Germinal center (tissue), 1 donor: Measurements from ENCODE around the gene THRSP.
"Not testable (repeated sequence)": the region's sequence is repeated elsewhere in the genome, so short reads cannot be mapped to it uniquely, and the experiment has no call there.

Source experiments
- DNase-seq: peaks from one replicate; pipeline ENCODE4 v3.0.0; 2012; ENCODE audit warnings: mixed read lengths, low spot score

Gene THRSP

DNA sequence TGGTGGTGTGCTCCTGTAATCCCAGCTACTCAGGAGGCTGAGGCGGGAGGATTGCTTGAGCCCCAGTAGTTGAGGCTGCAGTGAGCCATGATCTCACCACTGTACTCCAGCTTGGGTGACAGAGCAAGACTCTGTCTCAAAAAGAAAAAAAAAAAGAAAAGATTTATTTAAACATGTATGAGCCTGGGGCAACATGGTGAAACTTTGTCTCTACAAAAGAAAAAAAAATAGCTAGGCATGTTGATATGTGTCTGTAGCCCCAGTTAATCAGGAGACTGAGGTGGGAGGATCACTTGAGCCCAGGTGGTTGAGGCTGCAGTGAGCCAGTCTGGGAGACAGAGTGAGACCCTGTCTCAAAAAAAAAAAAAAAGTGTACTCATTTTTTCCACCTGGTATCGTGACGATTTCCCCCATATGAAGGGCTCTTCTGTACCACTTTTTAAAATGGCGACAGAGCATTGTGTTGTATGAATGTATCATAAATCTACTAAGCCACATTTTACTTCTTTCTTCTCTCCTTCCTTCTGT is 24.2 kb upstream of the THRSP start:
- no peak for DNase-seq

DNA sequence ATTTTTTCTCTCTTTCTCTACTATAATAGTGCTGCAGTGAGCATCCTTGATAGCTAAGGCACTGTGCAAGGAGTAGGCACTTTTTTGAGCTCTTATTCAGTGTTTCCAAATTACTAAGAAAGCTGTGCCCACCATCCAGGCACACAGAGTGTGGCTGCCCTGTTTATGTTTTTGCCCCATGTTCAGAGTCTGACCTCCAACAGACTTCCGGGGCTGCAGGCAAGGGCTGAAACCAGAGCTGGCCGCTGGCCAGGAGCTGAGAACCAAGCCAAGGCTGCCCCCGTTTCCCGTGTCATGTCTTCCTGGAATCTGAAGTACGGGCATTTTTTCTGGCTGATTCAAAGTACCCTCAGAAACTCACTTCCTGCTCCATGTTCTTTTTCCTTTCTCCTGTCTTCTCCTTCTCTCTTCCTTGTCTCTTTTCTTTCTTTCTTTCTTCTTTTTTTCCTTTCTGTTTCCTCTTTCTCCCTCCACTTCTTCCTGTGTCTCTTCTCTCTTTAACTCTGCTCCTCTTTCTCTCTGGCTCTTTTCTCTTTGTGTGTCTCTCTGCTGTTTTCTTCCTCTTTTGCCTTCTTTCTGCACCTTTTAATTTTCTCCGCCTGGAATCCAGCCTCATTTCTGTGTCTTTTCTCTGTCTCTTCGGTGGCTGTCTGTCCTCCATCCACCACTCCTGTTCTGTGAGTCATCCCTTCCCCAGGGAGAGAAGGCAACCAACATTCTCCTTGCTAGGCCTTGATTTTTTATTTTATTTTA is 23.6 kb upstream of the THRSP start:
- DNase-seq: no peak

DNA sequence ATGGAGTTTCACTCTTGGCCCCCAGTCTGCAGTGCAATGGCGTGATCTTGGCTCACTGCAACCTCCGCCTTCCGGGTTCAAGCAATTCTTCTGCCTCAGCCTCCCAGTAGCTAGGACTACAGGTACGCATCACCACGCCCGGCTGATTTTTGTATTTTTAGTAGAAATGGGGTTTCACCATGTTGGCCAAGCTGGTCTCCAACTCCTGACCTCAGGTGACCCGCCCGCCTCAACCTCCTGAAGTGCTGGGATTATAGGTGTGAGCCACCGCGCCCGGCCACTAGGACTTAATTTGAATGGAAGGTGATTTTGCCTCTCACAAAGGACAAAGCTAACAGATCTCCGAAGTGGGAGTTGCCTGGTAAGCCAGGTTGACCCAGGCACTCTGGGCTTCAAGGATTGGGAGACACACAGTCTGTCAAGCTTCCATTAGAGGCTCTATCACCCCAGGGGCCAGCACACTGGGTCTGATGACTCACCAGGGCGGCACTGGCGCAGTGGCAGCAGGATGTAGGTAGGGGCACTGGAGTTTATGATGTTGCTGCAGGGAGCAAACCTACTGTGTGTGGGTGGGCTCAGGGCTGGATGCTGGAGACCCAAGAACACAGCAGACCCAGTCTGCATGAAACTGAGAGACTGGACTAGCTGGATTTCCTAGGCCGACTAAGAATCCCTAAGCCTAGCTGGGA is 22.8 kb upstream of the THRSP start:
- DNase-seq: no peak

DNA sequence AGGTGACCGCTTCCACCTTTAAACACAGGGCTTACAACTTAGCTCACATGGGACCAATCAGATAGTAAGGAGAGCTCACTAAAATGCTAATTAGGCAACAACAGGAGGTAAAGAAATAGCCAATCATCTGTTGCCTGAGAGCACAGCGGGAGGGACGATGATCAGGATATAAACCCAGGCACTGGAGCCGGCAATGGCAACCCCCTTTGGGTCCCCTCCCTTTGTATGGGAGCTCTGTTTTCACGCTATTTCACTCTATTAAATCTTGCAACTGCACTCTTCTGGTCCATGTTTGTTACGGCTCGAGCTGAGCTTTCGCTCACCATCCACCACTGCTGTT is 22.3 kb upstream of the THRSP start:
- DNase-seq: not testable (repeated sequence)

DNA sequence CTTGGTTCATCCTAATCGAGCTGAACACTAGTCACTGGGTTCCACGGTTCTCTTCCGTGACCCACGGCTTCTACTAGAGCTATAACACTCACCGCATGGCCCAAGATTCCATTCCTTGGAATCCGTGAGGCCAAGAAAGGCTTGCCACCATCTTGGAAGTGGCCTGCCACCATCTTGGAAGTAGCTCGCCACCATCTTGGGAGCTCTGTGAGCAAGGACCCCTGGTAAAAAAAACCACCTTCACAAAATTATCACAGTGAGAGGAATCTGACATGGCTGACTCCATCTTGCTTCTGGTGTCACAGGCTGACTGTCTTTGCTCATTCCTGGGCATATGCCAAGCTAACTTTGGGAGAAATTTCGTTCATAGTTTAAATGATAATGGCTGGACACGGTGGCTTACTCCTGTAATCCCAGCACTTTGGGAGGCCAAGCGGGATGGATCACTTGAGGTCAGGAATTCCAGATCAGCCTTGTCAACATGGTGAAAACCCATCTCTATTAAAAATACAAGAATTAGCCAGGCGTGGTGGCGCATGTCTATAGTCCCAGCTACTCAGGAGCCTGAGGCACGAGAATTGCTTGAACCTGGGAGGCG is 21.7 kb upstream of the THRSP start:
- no peak for DNase-seq

DNA sequence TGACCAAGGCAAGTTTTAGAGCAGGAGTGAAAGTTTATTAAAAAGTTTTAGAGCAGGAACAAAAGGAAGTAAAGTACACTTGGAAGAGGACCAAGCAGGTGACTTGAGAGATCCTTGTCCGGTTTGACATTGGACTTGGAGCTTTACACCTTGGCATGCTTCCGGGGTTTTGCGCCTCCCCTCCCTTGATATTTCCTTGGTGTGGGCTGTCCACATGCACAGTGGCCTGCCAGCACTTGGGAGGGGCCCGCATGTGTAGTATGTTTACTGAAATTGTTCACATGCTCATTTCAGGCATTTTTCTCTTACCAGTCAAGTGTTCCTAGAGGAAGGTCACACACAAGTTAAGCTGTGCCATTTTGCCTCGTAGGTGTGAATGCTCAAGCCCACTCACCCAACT is 19.0 kb upstream of the THRSP start:
- DNase-seq: no peak

DNA sequence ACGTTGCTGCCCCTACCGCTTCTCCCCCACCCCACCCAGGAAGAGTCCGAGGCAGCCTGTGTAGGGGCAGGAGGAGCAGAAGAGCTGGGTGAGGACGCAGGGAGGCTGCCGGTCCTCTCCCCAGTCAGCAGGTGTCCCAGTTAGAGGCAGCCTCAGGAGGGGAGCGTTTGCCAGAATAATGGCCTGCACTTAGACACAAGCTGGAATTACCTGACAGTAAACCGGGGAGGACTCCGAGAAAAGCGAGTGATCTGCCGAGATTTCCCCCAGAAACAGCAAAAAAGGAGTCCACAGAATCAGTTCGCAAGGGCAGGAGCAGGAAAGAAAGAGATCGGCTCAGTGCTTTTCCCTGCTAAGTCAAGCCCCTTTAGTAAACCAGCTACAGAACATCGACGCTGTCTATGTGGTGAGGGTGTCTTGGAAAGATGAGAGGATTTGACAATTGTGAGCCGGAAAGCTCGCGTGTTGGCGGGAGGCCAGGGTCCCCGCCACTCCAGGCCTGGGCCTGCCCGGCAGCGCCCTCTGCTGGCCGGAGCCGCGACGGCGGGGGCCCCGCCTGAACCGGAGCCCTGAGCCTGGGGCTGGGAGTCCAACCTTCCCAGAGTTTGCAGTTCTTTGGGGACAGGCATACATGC is 17.7 kb upstream of the THRSP start:
- DNase-seq: peak; percentile 80

DNA sequence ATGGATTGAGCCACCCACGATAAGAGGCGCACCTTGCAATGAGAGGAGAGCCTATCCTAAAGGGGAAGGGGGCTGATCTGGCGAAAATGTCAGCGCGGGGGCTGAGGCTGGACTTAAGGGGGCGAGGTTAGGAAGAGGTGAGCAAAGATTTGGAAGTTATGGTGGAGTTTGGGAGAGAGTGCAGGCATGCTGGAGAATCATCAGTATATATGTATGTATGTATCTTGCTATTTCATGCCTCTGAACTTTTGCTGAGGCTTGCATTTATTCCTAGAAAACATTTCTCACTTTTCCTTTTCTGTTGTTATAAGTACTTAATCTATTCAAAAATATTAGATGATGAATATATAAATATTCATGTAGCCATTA is 17.2 kb upstream of the THRSP start:
- DNase-seq: no peak

DNA sequence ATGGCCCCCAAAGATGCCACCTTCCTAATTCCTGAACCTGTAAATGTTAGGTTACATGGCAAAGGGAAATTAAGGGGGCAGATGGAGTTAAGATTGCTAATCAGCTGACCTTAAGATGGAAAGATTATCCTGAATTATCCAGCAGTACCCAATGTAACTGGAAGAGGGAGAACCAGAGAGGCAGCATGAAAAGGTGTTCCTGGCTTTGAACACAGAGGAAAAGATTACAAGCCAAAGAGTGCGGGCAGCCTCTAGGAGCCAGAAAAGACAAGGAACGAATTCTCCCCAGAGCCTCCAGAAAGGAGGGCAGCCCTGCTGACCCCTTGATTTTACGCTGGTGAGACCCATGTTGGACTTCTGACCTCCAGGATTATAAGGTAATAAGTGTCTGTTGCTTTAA is 15.1 kb upstream of the THRSP start:
- no peak for DNase-seq

DNA sequence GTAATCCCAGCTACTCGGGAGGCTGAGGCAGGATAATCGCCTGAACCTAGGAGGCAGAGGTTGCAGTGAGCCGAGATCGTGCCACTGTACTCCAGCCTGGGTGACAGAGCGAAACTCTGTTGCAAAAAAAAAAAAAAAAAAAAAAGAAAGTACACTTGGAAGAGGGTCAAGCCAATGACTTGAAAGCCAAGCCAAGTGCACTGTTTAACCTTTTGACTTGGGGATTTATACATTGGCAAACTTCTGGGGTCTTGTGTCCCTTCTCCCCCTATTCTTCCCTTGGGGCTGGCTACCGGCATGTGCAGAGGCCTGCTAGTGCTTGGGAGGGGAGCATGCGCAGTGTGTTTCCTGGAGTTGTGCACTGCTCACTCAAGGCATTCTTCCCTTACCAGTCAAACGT is 14.3 kb upstream of the THRSP start:
- DNase-seq: no peak

DNA sequence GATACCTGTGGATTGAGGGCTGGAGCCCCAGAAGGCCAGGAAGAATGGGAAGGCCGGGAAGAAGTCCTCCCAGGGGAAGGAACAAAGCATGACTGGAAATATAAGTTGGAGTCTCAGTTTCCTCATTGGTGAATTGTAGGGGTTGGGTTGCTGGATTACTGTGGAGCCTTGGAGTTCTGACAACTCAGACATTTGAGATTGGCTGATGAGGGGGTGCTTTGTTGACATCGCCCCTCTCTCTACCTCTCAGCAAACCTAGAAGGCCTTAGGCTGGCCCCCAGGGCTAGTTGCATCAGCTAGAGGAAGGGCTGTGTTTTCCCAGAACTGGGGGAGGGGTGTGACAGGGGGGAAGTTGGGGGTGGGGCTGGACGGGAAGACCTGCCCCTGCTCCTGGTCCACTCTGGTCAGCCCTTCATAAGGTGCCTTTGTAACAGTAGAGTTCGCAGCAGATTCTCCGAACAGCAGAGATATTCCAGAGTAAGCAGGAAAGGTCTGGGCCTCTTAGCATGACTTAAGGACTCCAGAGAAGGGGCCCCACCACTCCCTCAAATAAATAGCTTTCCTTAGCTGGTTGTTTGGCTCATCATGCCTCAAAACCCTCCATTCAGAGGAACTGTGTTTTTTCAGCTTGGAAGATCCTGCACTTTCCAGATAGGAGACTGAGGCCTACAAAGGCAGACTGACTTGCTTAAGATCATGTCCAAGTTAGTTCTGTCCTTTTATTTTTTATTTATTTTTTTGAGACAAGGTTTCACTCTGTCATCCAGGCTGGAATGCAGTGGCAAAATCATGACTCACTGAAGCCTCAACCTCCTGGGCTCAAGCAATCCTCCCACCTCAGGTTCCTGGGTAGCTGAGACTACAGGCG is 12.5 kb upstream of the THRSP start:
- no peak for DNase-seq

DNA sequence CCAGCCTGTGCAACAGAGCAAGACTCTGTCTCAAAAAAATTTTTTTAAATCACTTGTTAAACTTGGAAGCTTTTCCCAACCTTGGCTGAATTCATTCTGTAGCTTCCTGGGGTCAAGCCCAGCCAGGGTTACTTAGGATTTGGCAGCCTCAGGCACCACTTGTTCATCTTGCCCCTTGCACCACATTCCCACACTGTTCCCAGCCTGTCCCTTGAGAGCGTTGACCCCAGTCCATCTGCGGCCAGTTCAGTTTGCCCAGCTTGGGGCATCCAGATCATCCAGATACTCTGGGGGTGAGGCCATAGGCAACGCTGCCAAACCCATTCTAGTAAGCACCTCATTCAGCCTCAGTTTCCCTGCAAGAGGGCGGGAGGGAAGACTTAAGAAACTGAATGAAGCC is 8.7 kb upstream of the THRSP start:
- DNase-seq: no peak

DNA sequence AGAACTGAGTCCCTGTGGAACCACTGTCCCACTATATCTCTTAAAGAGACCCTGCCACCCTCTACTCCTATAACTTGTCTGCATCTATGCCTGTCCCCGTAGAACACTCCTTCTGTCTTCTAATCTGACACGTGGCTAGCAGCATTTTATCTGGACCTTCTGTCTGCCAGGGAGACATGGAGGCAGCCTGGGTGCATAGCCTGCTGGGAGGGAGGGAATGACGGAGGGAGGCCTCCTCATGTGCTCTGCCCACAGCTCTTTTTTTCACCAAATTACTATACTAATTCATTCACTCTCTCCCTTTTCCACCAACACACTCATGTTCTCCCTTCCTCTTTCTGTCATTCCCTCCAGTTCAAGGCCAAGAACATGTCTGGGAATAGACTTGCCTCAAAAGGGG is 7.6 kb upstream of the THRSP start:
- DNase-seq: no peak

DNA sequence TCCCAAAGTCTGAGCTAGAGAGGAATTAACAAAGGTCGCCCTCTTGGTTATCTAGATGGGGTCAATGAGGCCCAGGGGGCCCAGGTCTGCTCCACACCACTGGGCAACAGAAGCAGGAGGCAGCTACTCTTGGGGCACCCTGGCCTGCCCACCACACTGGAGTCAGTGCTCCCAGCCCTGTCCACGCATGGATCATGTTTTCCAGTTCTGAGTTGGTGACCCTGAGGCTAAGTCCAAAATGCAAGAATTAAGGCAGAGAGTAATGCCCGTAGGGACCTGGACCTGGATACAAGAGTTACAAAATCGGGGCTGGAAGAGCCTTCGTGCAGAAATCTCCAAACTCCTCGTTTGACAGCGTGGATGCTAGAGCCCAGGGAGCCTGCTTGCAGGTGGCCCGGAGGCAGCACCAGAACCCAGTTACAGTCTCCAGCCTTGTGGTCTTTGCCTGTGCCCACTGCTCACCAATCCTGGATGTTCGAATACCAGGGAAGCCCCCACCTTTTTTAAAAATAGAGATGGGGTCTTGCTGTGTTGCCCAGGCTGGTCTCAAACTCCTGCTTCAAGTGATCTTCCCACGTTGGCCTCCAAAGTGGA is 6.1 kb upstream of the THRSP start:
- no peak for DNase-seq

DNA sequence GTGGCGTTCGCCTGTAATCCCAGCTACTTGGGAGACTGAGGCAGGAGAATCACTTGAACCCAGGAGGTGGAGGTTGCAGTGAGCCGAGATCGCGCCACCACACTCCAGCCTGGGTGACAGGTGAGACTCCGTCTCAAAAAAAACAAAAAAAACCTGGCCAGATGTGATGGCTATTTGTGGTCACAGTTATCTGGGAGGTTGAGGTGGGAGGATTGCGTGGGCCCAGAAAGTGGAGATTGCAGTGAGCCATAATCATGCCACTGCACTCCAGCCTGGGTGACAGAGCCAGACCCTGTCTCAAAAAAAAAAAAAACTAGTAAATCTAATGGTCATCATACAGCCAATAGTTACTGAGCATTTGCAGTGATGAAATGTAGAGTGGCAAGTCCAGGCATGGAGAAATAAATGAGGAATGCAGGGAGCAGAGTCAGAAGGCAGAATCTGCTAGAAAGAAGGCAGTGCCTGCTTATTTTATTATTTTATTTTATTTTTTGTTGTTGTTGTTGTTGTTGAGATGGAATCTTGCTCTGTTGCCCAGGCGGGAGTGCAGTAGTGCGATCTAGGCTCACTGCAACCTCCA is 3.8 kb upstream of the THRSP start:
- not testable (repeated sequence) for DNase-seq

DNA sequence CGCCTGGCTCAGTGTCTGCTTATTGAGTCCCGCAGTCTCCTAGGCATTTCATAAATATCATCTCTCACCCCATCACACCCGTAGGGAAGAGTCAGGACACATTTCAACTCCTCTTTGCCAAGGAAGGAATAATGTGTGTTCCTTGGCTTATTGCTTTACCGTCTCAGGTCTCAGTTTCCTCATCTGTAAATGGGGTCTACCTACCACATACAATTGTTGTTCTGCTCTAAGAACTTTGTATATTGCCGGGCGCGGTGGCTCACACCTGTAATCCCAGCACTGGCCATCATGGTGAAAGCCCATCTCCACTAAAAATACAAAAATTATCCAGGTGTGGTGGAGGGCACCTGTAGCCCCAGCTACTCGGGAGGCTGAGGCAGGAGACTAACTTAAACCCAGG is 3.1 kb upstream of the THRSP start:
- DNase-seq: no peak

DNA sequence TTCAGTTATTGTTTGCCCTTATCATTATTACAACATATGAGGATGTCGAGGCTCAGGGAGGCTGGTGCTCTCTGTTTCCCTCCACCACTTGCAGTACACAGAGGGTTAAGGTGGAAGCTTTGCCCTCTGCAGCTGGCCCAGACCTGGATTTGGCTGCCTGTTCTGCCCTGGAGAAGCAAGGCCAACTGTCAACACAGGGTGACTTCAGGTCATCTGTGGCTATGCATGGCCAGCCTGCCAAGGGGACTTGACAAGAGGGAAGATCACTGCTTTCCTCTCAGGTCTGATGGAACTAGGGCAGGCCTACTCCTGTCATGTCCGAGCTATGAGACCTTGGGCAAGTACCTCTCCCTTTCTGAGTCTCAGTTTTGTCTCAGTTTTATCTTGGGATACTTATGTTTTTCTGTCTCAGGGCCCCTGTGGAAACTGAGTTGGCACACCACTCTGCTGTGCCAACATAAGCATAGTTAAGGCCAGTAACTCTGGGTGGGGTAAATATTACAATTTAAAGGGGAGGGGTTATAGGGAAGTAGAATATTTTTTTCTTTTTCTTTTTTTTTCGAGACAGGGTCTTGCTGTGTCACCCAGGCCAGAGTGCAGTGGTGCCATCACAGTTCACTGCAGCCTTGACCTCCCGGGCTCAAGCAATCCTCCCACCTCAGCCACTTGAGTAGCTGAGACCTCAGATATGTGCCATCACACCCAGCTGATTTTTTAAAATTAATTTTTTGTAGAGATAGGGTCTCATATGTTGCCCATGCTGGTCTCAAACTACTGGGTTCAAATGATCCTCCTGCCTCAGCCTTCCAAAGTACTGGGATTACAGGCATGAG is 2.4 kb upstream of the THRSP start:
- DNase-seq: no peak

DNA sequence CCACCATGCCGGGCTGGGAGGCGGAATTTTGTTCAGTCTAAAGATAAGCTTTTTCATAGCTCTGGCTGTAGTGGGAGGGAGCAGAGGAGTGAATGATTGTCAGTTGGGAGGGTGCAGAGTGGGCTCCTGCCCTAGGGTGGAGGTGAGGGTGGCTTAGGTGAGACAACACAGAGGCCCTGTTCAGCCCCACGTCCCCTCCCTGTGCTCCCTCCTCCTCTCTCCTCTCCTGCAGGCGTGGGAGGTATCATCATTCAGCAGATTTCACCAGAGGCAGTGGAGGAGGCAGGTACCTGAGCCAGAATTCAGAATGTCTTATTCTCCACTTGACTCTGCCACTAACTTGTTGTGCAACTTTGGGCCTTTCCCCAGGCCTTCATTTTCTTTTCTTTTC is 1.7 kb upstream of the THRSP start:
- no peak for DNase-seq

DNA sequence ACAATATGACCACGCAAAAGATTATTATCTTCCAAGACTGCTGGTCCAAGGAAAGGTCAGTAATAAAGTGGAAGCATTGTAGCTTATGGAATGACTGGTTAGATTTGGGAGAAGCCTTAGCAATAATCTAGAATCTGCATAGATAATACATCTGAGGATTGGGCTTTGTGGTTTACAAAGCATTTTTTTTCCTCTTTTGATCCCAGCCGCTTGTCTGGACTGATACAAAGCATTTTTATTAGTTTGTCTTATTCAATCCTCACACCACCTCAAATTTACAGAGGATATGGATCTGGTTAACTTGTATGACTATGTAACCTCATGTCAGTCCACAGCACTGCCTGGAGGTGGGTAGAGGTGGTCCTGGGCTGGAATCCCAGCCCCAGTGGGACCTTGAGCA is 990 bp upstream of the THRSP start:
- no peak for DNase-seq

DNA sequence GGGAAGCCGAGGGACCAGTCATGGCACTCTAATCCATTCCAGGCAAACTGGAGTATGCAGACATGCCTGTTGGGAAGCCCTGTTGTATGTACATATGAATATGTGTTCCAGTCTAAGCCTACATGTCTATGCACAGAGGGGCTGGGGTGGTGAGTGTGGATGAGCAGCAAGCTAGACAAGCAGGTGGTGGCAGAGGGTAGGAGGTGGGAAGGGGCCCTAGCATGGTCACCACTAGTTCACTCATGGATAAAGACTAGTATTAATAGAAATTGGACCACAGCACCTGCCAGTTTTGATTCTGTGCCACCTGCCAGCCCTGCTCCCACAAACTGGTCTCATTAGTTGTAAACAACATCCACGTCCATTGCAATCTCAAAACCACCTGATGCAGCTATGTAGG is 1.5 kb downstream of the THRSP start:
- DNase-seq: no peak
